Endometrium (tissue), 2 donors: ENCODE measurements around the gene ZFR2.
A peak's percentile ranks its signal among the peaks of the same experiment; 100 is the strongest.
"Not testable (repeated sequence)": the region's sequence is repeated elsewhere in the genome, so short reads cannot be mapped to it uniquely, and the experiment has no call there.

ENCODE experiments used
- FAIRE-seq: peaks from 2 replicates; lab custom pipeline; 2012; peaks lifted over from hg19 to GRCh38; lab: Jason Lieb, UNC
- donor health status: control.
- donor health status: control.

The ZFR2 gene

GRCh38 chr19:3770136-3770999, 98.5 kb downstream of the ZFR2 start:
- no peak for FAIRE-seq

GRCh38 chr19:3769494-3769893, 99.3 kb downstream of the ZFR2 start:
- FAIRE-seq: no peak

GRCh38 chr19:3768748-3769099, 100.1 kb downstream of the ZFR2 start:
- no peak for FAIRE-seq

GRCh38 chr19:3768015-3768747, 100.7 kb downstream of the ZFR2 start:
- FAIRE-seq: no peak

GRCh38 chr19:3767050-3767449, 101.8 kb downstream of the ZFR2 start:
- no peak for FAIRE-seq

GRCh38 chr19:3766520-3766919, 102.3 kb downstream of the ZFR2 start:
- FAIRE-seq: no peak

- FAIRE-seq: not testable (repeated sequence)
Measured at GRCh38 chr19:3765757-3766156, 103.1 kb downstream of the ZFR2 start.

- no peak for FAIRE-seq
Measured at GRCh38 chr19:3765121-3765520, 103.7 kb downstream of the ZFR2 start.

- peak; percentile 73 for FAIRE-seq
Measured at GRCh38 chr19:3762501-3763459, 106.1 kb downstream of the ZFR2 start, which contains the start of gene MRPL54. MRPL54 (plus strand) TSS chr19:3762682; CDS start chr19:3762701, 19 bp downstream.

- no peak for FAIRE-seq
Measured at GRCh38 chr19:3762130-3762473, 106.7 kb downstream of the ZFR2 start.

- no peak for FAIRE-seq
Measured at GRCh38 chr19:3761382-3762129, 107.3 kb downstream of the ZFR2 start, which contains the start of gene APBA3. APBA3 (minus strand) TSS chr19:3761692; CDS start chr19:3760264, 1,428 bp downstream.

GRCh38 chr19:3760871-3761361, 107.9 kb downstream of the ZFR2 start:
- FAIRE-seq: no peak

- no peak for FAIRE-seq
Measured at GRCh38 chr19:3759482-3760254, 109.2 kb downstream of the ZFR2 start.

- FAIRE-seq: not testable (repeated sequence)
Measured at GRCh38 chr19:3758297-3758696, 110.5 kb downstream of the ZFR2 start.

- not testable (repeated sequence) for FAIRE-seq
Measured at GRCh38 chr19:3757705-3758104, 111.1 kb downstream of the ZFR2 start.
